ENCODE measurements around the gene SHROOM3.

SHROOM3 gene

DNA sequence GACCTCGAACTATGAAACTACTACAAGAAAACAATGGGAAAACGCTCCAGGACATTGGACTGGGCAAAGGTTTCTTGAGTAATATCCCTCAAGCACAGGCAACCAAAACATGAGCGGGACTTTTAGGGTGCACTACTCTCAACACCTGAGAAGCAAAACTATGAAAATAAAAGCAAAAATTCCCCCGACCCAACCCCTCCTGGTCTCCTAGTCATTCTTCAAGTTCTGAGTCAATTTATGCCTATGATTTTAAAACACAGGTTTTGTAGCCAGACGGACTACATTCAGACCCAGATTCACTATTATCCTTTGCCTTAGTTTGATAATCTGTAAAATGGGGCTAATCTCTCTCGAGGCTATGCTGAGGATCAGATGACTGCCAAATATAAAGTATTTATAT, 365.9 kb downstream of the SHROOM3 start:
- no peak for DNase-seq

DNA sequence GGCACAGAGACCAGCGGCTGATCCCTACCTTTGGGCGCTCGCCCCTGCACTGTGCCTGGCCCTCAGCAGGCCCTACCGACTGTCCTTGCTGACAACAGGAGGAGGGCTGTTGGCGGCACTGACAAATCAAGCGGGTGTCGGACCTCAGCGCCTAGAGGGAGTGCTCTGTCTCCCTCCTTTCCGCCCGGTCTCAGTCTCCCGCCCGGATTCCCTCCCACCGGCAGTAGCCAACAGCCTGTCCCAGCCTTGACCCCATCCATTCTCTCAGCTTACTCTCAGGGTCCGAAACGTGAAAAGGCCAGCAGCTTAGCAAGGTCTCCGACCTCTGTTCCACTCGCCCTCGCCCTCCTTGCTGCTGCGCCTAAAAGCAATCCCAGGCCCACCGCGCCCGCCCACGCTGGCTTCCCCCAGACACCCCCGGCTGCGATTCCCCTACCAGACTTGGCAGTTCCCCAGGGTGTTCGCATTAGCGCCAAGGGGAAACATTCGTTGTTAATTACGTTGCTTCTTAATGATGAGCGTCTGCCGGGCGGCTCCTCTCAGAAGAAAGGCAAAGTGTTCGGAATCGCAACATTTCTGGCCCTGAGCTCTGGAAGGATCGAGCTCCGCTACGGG, 366.7 kb downstream of the SHROOM3 start:
- no peak for DNase-seq

DNA sequence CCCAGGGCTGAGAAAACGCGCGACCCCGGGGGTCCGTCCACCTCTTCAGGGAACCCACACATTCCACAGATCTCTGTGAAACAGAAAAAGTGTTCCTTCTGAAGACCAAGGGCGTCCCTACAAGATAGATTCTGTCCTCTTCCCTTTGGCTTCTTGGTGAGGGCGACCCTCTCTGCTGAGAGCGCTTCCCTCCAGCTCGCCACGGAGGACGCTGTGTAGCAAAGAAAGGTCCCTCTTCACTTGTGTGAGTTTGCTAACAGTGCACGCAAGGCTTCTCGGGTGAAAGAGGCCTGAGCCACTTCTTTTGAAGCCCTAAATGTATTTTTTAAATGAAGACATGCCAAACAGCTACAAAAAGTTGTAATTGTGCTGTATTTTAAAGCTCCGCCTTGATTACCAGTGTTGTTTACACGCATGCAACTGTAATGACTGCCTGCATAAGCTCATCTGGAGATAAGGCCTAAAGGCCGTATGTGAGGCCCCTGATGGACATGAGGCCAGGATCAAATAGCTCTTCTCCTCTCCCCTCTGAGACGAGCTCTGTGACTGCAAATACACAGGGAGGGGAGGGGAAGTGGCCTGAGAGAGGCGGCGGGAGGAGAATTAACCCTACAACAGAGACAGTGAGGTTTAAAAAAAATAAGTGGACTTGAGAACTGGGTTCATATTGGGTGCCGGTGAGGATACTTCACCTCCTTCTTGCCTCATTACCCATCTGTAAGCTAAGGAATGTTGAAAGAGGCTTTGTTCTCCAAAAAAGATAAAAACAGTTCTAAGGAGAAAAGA, 367.4 kb downstream of the SHROOM3 start:
- no peak for DNase-seq

DNA sequence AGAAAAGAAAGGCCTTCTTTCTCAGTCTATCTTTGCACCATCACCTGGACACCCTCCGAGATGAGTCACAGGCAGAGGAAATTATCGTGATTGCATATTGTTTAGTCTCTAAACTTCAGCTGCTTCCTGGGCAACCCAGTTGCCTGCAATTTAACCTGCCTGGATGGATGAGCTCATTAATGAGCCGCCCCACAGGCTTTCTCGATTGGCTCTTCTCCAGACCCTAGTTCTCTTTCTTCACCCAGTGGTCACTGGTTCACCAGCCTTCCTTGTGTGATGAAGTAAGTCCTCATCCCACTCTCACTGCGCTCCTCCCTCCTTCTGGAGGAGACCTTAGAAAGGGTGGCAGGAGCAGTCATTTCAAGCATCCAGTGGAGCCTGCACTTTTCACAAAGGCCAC, 368.5 kb downstream of the SHROOM3 start:
- DNase-seq: no peak

DNA sequence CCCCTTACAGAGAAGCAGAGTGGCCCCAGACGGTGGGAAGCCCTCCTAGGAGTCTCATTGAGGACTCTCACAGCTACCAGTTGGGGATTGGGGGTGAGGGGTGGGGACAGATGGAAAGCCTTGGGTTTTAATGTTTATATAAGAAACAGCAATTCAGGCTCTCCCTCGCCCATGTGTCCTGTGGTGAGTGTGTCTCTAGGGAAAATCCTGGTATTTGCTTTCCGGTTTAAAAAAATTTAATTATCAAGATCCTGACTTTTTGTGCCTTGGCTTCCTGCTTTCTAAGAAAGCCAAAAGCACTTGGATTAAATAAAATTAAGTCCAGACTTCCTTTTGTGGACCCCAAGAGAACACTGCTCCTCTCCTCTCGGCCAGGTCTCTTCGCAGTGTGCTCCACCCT, 369.1 kb downstream of the SHROOM3 start:
- no peak for DNase-seq

DNA sequence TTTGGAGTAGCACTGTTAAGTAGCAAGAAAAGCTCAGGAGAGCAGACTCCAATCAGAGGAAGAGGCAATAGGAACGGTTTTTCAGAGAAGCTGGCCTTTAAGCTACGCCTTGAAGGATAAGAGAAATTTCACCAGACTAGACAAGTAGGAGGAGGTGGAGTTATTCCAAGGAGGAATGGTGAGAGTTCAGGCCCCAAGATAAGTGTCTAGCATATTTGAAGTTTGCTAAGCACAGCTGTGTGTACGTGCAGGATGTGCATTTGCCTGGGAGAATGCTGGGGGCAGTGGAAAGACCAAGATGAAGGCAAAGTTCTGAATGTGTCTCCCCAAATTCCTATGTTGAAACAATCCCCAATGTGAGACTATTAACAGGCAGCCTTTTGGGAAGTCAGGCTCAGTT, 371.3 kb downstream of the SHROOM3 start:
- no peak for DNase-seq

DNA sequence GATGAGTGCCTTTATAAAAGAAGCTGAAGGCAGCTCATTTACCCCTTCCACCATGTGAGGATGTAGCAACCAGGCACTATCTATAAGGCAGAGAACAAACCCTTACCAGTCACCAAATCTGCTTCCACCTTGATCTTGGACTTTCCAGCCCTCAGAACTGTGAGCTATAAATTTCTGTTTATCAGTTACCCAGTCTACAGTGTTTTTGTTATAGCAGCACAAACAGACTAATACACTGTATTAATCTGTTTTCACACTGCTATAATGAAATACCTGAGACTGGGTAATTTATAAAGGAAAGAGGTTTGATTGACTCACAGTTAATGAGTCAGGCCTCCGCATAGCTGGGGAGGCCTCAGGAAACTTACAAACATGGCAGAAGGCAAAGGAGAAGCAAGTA, 371.7 kb downstream of the SHROOM3 start:
- no peak for DNase-seq

DNA sequence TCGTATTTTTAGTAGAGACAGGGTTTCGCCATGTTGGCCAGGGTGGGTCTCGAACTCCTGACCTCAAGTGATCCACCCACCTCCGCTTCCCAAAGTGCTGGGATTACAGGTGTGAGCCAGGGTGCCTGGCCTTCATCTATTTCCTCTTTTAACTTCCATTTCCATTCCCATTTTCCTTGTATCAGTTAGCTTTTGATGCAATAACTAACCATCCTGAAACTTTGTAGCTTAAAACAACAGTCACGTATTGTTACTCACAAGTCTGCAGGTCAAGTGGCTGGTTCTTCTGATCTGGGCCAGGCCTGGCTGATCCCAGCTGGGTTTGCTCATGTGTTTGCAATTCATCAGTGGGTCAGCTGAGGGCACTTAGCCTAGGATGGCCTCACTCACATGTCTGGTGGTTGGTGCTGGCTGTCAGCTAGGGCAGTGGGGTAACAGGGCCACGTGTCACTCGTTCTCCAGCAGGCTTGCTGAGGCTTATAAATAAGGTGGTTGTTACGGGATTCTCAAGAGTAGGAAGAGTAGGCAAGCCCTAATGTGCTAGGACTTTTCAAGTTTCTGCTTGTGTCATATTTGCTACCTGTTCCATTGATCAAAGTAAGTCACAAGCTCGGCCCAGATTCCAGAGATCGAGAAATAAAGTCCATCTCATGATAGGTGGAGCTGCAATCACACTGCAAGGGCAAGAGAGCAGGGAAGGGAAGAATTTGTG, 374.7 kb downstream of the SHROOM3 start:
- no peak for DNase-seq

DNA sequence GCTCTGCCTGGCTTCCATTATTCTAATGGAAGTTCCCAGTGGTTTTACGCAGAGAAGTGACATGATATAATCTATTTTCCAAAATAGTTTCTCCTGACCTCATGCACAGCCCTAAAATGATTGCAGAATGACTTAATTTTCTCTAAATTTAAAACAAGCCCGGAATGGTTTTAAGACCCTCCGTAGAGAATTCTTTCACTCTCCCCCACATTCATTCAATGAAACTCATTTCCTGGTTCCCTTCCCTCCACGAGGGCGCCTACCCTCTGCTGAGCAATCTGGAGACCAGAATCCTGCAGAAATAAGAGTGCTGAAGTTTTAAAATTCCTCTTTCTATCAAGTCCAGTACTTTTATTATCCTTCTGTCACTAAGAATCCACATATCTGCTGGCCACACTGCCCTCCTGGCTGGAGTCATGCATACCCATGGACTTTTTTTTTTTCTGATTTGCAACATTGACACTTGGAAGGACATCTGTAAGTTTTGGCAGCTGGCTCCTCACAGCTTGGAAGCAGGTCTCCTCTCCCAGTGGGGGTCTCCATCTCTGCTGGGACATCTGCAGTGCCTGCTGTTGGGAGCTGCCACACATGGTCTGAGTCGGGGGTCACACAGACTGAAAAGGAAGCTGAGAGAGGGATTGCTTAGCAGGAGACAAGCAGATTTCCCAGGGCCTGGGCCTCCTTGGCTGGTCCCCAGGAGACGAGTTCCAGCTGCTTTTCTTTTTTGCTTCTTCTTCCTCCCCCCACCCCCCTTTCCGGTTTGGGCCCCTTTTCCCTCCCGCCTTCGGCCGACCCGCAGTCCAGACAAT, 376.8 kb downstream of the SHROOM3 start:
- DNase-seq: no peak

DNA sequence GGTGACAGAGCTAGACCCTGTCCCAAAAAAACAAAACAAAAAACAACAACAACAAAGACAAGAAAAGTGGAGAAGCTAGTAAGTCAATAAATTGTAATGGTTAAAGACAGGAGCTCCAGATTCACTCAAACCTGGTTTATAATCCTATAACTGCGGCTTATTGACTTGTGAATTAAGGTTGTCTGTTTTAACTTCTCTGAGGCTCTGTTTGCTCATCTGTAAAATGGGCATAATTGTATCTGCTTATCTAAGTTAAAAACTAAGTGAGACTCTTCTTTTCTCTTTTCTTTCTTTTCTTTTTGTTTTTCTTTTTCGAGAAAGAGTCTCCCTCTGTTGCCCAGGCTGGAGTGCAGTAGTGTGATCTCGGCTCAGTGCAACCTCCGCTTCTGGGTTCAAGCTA, 378.0 kb downstream of the SHROOM3 start:
- DNase-seq: no peak

DNA sequence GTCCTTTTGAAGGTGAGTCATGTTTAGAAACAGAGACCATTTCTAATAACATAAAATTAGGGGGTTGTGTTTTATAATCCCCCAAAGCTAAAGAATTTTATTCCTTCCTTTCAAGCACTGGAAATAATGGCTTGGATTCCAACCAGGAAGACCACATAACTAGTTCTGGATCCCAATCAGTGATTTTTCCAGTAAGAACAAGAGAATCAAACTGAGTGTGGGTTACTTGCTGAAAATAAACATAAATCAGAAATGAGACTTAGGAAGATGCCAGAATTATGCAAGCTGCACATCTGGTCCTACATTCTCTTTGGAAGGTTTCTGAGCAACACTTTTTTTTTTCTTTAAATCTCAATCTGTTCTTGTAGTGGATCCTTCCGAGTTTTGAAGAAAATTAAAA, 386.6 kb downstream of the SHROOM3 start:
- DNase-seq: no peak

DNA sequence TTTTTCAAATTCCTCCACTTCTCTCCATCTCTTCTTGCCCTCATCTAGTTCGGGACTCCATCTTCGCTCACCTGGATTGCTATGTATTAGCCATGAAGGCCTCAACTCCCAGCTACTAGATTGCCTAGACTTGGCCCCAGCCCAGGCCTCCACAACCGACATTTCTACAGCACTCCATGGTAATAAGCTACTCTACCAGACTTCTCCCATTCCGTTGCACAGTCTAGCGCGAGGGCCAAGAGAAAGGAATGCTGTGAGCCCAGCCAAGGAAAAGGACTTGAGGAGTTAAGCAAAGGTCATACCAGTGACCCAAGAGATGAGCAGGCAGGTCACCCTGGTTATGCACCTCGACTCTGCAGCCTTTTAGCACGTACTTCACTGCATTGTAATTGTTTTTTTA, 387.3 kb downstream of the SHROOM3 start:
- DNase-seq: no peak

DNA sequence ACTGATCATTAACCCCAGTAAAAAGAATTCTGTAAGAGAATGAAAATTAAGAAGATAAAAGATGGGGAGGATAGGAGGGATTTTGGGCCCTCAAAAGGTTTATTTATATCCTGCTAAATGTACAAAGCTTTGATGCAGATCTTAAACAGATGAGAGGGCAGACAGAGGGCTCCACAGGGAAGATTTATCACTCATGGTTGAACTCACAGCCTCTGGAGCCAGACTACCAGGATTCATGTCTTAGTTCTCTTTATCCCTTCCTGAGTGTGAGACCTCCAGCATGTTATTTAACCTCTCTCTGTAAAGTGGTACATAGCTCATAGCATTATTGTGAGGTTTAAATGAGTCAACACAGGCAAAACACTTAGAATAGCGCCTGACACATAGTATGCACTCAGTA, 388.5 kb downstream of the SHROOM3 start:
- no peak for DNase-seq

DNA sequence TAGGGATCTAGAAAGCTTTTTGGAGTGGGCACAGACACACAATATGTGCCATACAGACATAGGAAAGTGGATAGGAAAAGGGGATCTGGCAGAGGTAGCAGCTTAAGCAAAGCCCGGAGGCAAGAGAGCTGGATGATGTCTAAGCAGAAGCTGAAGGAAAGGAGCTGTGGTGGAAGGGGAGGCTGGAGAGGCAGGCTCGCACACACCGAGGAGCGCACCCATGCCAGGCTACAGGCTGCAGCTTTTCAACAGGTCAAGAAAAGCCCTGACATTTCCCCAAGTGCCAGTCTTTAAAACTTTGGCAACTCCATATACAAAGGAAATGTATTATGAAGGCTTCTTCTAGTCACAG, 395.6 kb downstream of the SHROOM3 start:
- no peak for DNase-seq

DNA sequence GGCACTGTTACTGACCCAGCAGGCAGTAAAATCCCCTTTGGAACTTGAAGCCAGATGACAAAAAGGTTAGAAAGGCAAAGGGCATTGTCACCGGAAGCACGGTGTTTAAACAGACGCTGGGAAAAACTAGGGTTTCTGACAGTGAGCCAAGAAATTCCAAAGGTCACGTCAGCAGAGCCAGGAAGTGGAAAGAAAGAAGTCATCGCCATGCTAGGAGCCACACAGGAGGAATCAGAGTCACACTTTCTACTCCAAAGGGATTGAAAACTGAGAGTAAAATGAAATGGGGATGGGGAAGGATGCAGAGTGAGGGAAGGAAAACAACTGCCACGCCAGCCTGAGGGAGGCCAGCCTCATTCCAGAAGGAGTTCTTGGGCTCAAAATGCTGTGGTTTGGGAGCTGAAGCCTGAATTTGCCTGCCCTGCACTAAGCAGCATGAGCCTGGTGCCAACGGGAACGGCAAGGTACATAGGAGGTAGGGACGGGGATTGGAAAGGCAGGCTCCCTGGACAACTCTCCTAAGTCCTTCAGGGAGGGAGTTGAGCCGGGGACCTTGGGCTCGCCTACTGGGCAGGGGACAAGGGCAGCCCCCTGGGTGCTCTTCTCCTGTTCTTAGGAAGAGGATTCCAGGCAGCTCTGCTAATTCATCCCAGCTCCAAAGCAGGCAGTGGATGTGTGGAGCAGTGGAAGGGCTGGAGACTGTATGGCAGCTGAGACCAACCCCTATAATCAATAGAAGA, 396.1 kb downstream of the SHROOM3 start:
- no peak for DNase-seq

DNA sequence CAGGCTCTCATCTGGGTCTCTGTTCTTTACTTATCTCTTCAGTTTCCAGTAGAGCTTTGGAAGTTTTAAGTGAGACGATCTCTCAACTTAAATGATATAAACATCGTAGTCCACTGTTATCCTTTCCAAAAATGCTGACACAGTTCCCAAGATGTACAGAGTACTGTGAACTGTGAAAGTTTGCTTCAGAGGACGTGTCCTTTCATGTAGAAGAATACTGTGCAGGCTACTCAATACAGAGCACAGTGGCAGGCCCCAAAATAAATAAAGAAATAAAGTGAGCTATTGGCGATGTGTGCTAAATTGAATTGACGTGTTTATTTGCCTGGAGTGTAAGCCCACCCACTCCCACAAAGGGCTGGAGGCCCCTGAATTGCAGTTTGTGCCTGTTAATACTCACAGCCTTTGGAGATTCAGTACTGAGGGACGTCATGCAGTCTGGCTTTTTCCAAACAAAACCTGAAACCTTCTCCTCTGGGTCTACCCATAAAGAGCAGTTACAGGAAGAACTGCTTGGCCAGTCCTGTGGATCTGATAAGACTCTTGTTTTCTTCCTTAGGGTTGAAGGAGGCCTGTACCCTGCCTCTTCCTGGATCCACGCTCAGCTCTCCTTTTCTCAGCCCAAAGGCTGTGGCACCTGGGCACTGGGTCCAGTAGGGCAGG, 396.8 kb downstream of the SHROOM3 start:
- no peak for DNase-seq

Data from activated CD8-positive, alpha-beta memory T cell treated with anti-CD3 and anti-CD28 coated beads, Interleukin-2, amount 50 U/mL, for 4 hours (primary cell).